ENCODE data around the gene RPIA.
"Not testable (repeated sequence)": the region's sequence is repeated elsewhere in the genome, so short reads cannot be mapped to it uniquely, and the experiment has no call there.

RPIA gene

DNA sequence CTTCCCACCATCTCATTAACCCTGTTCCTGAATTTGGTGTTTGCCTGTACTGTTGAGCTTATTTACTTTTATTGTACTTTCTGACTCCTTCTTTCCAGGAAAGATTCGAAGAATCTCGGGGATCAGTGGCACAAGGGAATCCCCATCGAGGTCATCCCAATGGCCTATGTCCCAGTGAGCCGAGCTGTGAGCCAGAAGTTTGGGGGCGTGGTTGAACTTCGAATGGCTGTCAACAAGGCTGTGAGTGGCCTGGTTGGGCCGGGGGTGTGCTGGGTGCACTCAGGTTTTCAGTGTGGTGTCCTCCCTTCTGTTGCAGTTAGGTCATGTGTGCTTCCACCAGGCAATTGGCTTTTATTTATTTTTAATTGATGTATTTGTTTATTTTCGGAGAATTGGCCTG, 45.0 kb downstream of the RPIA start:
- no peak for DNase-seq

DNA sequence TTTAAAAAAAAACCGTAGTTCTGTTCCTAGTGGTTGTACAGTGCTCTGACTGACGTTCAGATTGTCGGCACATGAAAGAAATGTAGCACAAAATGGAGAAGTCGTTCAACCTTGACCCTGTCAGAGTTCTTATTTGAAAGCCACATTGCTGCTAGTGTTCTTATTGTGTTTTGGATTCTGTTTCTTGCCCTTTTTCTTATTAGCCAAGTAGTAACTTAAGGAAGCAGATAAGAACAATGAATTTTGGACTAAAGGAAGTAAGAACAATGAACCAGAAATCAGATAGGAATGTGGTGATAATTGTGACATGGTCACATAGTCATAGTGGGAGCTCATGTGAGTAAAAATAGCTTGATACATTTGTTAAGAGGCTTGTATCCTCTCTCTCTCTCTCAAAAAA, 45.9 kb downstream of the RPIA start:
- no peak for DNase-seq

DNA sequence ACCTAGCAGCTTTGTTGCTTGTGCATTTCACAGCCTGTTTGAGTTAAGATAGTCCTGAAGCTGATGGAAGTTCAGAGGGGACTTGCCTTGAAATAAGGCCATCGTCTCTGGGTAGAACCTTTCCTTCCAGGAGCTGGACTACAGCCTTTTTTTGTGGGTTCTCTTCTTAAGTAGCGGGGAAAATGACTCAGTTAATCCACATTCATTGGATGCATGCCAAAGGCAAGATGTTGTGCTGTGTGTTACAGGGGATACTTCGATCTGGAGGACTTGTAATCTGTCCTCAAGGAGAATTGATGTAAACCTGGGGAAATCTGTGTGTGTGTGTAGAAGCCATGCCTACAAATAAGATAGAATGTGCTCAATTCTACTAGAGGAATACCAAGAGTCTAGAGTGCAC, 46.8 kb downstream of the RPIA start:
- no peak for DNase-seq

DNA sequence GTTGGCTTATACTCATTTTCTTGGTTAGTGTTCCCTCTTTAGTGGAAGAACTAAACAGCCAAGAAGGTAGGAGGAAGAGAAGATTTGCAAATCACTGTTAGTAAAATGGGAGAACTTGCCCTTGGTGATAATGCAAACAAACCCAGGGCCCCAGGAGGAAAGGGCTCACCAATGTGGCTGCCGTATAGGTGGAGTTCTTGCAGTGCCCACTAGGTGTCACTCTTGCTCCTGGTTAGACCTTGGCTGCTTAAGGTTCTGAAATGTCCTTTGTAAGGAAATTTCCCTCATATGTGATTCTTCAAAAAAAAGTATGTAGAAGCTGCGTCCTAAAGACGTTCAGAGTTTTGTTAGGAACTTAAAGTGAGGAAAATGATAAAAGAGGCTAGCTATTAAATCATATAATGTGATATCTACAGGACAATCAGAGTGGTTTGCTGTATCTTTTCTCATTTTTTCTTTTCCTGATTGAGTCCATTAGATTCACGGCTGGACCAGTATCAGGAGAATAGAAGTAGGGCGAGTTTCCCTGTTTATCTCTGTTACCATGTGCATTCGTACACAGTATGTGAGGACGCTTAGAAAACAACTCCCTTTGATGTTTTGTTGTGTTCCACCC, 48.6 kb downstream of the RPIA start:
- DNase-seq, result peak; percentile 18

DNA sequence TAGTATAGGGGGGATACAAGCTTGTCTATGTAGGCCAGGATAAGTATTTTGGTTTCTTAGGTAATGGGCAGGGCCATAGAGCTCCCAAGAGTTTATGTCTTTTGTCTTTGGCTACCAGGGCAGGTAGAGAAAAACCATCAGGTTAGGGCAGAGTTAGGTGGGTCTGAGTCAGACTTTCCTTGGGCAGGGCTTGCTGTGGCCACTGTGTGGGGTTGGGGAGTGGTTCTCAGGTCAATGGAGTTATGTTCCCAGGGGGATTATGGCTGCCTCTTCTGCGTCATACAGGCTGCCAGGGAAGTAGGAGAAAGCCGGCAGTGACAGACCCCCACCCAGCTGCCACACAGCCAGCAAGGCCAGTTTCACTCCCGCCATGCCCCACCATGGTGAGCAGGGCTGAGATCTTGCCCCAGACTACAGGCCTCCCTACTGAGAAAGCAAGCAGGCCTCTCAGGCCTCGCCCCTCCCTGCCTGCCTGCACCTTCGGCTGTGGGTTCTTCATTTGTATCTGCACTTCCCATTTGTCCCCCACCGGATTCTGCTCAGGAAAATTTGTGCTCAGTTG, 55.5 kb downstream of the RPIA start:
- DNase-seq, result no peak

DNA sequence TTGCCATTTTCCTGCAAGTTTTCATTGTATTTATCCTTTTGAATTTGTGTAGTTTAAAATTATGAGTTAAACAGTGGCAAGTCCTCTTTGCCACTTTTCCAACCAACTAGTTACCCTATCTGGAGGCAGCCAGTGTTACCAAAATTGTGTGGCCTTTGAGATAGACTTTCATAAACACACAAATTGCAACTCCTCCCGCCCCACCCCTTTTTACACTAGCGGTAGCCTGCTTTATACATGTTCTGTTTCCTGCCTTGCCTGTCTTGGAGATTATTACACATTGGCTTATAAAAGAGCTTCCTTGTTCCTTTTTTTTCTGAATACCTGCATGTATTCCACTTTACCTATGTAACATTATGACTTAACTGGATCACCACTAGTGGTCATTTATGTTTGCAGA, 56.5 kb downstream of the RPIA start:
- no peak for DNase-seq

DNA sequence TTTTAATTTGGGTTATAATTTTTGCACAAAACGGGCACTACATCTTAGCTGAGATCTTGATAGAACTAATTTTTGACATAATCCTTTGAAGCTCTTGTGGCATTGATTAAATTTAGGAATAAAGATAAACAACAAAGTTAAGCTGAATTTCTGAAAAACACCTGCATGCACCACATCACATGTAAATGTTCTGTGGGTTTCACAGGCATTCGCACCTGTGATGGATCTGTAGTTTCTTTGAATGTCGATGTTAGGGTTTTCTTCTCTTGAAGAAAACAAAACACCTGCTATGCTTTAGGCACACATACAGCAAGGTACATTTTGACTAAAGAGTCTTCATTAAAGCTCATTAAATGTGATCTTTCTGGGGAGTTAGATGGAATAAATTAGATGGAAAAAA, 60.3 kb downstream of the RPIA start:
- no peak for DNase-seq

DNA sequence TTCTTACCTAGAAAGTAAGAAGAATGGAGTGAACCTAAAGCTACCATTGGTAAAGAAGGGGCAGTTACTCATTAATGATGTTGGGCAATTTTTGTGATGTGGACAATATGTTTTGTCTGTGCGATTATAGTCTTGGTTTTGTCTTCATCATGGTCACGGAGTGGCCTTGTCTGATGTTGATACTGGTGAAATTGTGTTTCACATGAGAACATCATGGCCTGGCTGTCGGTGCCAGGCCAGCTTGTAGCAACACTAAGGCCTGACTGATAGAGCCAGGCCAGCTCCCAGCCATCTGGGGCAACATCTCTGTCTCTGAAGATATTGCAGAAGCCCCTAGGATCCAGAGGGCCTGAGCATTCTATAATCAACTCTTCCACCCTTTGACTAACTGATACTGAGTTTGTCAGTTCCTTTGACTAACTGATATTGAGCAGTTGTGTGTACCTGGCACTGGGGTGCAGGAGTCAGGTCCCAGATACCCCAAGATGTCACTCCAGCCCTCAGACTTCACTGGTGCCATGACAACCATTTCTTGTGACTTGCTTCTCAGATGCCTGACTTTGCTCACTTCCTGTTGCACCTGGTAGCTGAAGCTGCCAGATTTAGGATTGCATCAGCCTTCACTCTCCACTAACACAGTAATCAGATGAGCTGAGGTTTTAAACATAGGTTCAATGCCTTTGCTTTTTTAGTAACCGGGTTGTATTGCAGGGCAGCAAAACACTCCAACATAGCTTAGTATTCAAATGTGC, 62.5 kb downstream of the RPIA start:
- DNase-seq, result no peak

DNA sequence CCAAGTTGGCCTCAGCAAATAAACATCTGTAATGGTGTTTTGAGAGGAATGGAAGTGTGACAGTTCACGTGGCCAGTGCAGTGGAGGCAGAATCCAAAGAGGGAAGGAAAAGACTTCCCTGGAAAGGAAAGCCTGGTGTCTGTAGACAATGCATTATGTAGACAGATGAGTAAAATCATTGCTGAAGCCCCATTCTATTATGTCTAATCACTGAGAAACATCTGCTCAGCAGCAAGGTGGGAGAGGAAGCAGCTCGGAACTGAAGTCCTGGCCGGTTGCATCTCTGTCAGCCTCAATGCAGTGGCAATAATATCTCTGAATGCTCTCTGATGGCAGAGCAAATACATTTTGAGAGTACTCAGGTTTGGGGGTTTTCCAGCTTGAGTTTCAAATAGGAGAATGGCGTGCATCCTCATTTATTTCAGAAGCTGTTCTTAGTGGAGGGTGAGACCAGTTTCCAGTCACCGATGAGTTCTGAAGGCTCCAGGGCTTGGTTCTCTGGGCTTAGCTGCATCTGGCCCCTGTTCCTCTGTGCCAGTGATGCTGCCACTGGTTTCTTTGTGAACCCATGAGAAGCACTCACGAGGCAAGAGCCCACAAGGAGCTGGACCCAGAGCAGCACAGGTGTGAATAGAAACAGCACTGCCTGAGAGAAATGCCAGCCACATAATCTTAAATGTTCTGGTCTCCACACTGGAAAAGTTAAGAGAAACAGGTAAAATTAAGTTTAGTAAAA, 63.3 kb downstream of the RPIA start:
- no peak for DNase-seq

DNA sequence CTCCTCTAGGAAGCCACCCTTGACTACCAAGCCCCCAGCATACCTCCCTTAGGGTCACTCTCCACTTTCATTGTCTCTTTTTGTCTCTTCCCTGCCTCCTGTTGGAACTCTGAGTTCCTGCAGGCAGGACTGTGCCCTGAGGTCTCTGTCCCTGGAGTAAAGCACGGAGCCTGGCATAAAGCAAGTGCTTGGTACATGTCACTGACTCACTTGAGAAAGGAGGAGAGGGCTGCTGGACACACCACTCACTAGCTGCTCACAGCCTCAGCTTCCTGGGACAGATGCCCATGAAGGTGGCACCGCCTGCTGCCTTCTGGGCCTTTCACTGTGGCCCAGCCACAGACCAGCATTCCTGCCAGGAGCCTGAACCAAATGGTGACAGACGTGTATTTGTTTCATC, 64.4 kb downstream of the RPIA start:
- no peak for DNase-seq

DNA sequence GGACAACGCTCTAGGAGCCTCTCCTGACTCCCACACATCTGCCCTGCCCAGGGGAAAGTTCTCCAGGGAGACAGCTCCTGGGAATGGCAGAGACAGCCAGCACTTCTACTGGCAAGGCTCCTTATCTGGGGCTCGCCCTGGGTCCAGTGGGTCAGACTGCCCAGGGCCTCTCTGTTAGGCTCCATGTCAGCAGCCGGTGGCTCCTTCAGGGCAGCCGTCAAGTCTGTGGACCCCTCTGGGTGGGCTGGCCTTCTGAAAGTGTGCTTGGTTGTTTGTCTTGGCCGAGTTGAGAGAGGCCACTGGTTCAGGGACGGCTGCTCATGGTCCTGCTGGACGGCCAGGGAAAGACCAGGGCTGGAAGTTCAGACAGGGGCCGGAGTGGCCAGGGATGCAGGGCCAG, 65.6 kb downstream of the RPIA start:
- no peak for DNase-seq

DNA sequence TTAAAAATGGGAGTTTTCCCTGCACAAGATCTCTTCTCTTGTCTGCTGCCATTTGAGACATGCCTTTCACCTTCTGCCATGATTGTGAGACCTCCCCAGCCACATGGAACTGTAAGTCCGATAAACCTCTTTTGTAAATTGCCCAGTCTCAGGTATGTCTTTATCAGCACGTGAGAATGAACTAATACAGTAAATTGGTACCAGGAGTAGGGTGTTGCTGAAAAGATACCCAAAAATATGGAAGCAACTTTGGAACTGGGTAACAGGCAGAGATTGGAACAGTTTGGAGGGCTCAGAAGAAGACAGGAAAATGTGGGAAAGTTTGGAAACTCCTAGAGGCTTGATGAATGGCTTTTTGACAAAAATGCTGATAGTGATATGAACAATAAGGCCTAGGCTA, 67.2 kb downstream of the RPIA start:
- DNase-seq, result not testable (repeated sequence)

DNA sequence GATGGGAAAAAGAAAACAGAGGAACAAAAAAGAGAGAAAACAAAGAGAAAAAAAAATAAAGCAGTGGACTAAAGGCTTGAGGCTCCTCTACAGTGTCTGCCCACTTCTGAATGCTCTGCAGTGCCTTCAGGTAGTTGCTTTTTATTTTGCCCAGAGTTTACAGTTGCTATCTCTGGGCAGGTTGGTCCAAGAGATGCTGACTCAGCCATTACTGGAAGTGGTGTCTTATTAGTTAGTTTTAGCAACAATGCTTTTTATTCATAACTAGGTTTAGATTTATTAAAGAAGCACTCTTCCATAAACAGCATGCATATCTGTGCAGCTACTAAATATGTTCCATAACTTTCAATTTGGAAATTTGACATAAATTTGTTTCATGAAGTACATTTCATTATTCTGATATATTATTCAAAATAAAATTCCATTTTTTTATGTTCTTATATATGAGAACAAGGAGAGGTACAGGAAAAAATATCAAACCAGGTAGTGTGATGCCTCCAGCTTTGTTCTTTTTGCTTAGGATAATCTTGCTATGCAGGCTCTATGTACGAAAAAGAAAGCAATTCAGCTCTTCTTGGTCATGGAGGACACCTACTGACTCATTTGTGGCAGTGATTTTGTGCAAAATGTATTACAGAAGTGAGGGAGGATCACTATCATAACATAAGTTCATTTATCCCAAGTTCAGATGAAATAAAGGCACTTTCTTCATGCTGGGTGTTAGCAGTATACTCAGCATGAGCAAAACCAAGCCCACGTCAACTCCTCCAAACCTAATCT, 69.5 kb downstream of the RPIA start:
- no peak for DNase-seq

DNA sequence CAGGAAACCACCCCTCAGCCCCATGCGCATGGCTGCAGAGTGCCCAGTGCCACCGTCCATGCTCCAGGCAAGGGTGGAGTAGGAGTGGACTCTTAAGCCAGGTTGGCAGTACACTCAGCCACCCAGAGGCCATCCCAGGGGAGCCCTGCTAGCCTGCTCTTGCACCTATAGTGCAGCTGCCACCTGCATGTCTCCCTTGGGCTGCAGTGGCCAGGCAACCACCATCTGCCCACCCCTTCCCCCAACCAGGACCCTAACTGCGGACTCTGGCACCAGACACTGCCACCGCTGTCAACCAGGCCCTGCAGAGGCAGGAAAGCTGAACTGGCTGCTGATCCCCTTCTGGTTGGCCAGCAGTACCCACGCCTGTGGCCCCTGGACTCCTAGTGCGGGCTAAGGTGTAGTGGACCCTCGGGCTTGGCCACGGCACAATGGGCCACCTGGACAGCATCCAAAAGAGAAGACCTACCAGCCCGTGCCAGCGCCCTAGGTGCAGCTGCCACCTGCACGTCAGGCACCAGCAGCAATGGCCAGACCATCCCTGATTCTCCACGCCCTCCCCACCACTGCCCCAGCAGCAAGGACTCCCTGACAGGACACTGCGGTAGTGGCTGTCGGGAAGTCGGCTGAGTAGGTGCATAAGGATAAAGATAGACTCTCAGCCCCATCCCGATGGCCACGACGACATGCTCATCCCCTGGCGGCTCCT, 72.8 kb downstream of the RPIA start:
- no peak for DNase-seq

DNA sequence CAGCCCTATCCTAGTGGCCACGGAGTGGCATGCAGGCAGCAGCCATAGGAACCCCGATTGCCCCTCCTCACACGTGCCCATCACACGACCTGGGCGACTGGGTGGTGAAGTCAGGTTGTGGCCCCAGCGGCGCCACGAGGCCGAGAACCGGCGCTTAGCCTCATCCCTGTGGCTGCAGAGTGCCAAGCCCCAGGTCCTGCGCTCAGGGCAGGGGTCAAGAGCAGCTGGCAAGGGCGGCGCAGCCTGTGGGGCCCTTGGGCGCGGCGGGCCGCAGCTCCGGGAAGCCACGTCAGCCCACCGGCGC, 73.3 kb downstream of the RPIA start:
- DNase-seq, result no peak

DNA sequence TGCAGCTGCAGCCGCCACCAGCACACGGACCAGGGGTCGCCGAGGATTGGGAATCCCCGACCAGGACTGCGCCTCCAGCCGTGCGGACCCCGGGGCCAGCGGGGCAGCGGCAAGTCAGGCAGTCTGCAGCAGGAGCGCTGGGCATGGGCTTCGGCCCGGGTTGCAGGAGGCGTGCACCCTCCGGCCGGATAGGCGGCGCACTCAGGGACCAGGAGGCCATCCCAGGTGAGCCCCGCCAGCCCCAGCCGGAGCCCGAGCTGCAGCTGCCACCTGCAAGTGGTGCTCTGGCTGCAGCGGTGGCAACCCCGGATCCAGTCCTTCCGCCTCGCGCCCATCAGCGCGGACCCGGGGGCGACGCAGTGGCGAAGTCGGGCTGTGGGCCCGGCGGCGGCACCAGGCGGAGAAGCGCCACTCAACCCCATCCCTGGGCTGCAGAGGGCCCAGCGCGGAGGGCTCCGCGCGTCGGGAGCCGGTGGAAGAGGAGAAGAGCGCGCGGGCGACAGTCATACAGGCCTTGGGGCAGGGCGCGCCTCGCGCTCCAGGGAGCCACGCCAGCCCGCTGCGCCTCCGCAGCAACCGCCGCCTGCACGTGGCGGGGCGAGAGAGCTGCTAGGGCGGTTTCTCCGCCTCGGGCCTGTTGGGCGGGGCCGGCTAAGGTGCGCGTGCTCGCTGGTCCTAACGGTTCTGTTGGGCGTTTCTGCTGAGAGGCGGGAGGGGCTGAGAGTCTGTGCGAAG, 73.8 kb downstream of the RPIA start:
- no peak for DNase-seq

DNA sequence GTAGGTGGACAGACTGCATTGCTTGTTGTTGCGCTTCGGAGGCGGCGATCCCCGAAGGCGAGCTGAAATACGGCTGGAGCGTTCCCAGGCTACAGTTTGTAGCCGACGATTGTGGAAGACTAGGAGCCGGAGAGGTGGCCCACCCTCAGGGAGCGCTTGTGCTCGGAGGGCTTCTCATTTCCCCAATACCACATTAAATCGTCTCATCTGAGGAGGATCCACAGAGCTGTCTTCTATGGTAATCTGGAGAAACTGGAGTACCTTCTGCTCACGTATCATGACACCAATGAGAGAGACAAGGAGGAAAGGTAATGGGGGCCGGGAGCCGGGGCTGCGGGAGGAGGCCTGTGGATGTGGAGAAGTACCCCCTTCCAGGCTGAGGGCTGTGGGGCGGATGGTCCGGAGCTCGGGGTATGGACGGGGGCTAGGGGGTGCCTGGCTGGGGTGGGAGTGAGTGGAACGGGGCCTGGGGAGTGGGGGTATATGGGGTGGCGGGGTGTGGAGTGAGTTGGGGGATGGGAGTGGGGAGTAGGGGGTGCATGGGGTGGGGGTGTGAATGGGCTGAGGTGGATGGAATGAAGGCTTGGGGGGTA, 74.5 kb downstream of the RPIA start:
- DNase-seq, result not testable (repeated sequence)

DNA sequence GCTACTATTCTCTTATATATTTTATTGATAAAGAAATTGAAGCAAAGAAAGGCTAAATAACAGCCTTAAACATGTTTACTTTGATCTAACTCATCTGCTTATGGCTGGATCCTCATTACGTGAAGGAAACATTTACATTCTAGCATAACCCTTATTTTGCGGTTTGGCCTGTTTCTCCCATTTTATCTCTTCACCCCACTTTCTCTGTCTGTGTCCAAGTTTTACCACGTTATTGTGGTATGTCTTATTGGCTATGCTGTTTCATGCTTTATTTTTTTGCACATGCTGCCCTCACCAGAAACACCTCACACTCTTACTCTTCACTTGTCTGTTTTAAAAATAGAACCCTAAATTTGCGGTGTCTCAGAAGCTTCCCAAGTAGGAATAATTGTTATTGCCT, 78.5 kb downstream of the RPIA start:
- DNase-seq, result no peak

DNA sequence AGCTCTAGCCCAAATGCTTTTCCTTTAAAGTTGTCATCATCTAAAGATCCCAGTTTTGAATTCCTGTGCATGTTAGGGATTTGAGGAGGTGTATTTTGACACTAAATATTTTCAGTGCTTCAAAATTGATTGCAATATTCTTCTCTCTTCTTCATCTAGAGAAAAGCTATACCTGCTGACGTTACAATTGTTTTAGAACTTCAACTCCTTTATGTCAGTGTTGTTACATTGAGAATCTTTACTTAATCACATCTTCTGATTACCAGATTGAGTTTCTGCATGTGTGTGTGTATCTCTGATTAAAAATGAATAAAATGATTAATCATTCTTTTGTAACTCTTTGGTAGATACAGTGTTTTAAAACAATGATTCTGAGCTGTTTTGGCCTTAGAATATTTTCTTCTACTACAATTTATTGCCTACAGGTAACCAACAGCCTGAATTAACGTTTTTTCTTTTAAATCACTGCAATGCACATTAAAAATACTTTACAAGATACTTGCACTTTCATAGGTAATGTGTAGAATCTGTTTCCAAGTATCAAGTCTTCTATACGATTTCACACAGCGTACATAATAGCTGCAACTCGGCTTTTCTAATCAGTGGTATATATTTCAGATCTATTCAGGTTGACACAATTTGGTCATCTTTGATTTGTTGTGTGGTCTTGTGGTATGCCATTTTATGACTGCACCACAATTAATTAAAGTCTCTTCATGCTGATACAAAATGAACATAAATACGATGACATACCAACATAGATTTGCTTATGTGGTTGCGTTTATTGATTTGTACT, 82.0 kb downstream of the RPIA start:
- not testable (repeated sequence) for DNase-seq

DNA sequence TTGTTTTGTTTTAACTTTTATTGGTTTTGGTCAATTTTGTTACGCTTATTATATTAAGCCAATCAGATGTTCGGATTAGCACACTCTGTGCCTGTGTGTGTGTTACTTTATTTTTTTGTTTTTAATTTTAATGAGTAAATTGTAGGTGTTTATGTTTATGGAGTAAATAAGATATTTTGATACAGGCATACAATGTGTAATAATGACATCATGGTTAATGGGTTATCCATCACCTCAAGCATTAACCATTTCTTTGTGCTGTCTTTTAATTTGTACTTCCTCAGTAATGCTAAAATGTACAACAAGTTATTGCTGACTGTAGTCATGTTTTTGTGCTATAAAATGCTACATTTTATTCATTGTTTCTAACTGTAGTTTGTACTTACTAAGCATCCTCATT, 97.7 kb downstream of the RPIA start:
- DNase-seq, result not testable (repeated sequence)

DNA sequence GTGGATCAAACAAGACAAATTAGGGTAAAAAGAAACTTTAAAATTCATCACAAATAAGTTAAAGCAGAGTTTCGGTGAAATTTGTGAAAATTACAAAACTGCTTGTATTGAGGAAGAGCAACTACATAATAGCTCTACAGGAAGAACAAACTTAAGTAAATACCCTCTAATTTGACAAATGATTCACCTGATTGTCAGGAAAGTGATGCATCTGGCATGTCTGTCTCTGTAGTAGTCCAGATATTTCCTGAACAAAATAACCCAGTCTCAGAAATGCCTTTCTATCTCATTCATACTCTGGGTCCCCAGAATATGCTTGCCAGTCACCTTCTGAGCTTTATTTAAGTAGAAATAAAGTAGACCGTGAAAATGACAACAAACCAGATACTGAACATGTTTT, 104.5 kb downstream of the RPIA start:
- DNase-seq, result not testable (repeated sequence)

Data from NCI-H1105 (cell line).